Nephron progenitor cell (in vitro differentiated cells): Measurements from ENCODE around the gene C10orf90.
"Not testable (repeated sequence)": the region's sequence is repeated elsewhere in the genome, so short reads cannot be mapped to it uniquely, and the experiment has no call there.

Experiments used
- DNase-seq: peaks from one replicate; pipeline ENCODE4 v3.0.0; 2021
- H3K27ac Mint-ChIP-seq: 2 replicates; pipeline ENCODE4 v1.8.0; 2021; ENCODE audit warnings: mild to moderate bottlenecking, moderate library complexity, mixed read lengths
- H3K27me3 Mint-ChIP-seq: 2 replicates; pipeline ENCODE4 v1.8.0; 2021; ENCODE audit warnings: mild to moderate bottlenecking, low read depth, mixed read lengths; ENCODE audit not compliant: poor library complexity
- H3K36me3 Mint-ChIP-seq: 2 replicates; pipeline ENCODE4 v1.8.0; 2021; ENCODE audit warnings: low read depth, mixed read lengths
- H3K4me1 Mint-ChIP-seq: 2 replicates; pipeline ENCODE4 v1.8.0; 2021; ENCODE audit warnings: mixed read lengths
- H3K4me3 Mint-ChIP-seq: 2 replicates; pipeline ENCODE4 v1.8.0; 2021; ENCODE audit warnings: mild to moderate bottlenecking, moderate library complexity, mixed read lengths
- H3K9me3 Mint-ChIP-seq: 2 replicates; pipeline ENCODE4 v1.8.0; 2021; ENCODE audit warnings: mild to moderate bottlenecking, moderate library complexity, mixed read lengths
- CTCF ChIP-seq: fragments of 200-600 bp; sonication (generic); IDR thresholded peaks from 2 replicates; pipeline ENCODE4 v1.5.0; 2021; ENCODE audit warnings: antibody characterized with exemption

The C10orf90 gene

GRCh38 chr10:126561921-126562680 lies 108.4 kb downstream of the C10orf90 start:
- Mint-ChIP-seq H3K9me3 (no peaks in the 10 kb centered on the region), H3K4me3 (no peak overlapping the region), H3K27me3 (peaks cover 6% of the 10 kb centered on the region), H3K36me3 (no peaks in the 10 kb centered on the region), H3K4me1 (peaks cover 23% of the 10 kb centered on the region), H3K27ac (no peak overlapping the region)
- TF ChIP-seq CTCF: no peak
- DNase-seq: no peak

GRCh38 chr10:126561294-126561920 lies 109.1 kb downstream of the C10orf90 start:
- Mint-ChIP-seq H3K4me3 (no peak overlapping the region), H3K27ac (peak overlapping the region; percentile 4)

GRCh38 chr10:126558881-126559280 lies 111.6 kb downstream of the C10orf90 start:
- Mint-ChIP-seq H3K9me3 (no peaks in the 10 kb centered on the region), H3K4me1 (peaks cover 23% of the 10 kb centered on the region), H3K36me3 (no peaks in the 10 kb centered on the region), H3K4me3 (no peak overlapping the region), H3K27ac (no peak overlapping the region), H3K27me3 (peaks cover 6% of the 10 kb centered on the region)
- no peak for DNase-seq
- TF ChIP-seq CTCF: no peak

More at GRCh38 chr10:126561294-126561920, 109.1 kb downstream of the C10orf90 start:
- H3K36me3 Mint-ChIP-seq: no peaks in the 10 kb centered on the region
- no peak for TF ChIP-seq CTCF
- H3K9me3 Mint-ChIP-seq: no peaks in the 10 kb centered on the region
- peaks cover 3% of the 10 kb centered on the region for H3K27me3 Mint-ChIP-seq
- H3K4me1 Mint-ChIP-seq: peaks cover 23% of the 10 kb centered on the region
- no peak for DNase-seq

- H3K27me3 Mint-ChIP-seq: peaks cover 3% of the 10 kb centered on the region
- no peaks in the 10 kb centered on the region for H3K4me1 Mint-ChIP-seq
- TF ChIP-seq CTCF: no peak
- H3K9me3 Mint-ChIP-seq: no peaks in the 10 kb centered on the region
- H3K4me3 Mint-ChIP-seq: no peak overlapping the region
- no peak for DNase-seq
- no peaks in the 10 kb centered on the region for H3K36me3 Mint-ChIP-seq
- no peak overlapping the region for H3K27ac Mint-ChIP-seq
Measured at GRCh38 chr10:126551202-126551601, 119.3 kb downstream of the C10orf90 start.

GRCh38 chr10:126550586-126550985 lies 119.9 kb downstream of the C10orf90 start:
- not testable (repeated sequence) for H3K27ac Mint-ChIP-seq, H3K36me3 Mint-ChIP-seq, DNase-seq, H3K9me3 Mint-ChIP-seq, H3K4me3 Mint-ChIP-seq, H3K4me1 Mint-ChIP-seq, H3K27me3 Mint-ChIP-seq

GRCh38 chr10:126549344-126549743 lies 121.1 kb downstream of the C10orf90 start:
- no peaks in the 10 kb centered on the region for H3K27me3 Mint-ChIP-seq
- DNase-seq: no peak
- no peak overlapping the region for H3K4me3 Mint-ChIP-seq
- peaks cover 5% of the 10 kb centered on the region for H3K4me1 Mint-ChIP-seq
- H3K27ac Mint-ChIP-seq: no peak overlapping the region
- H3K36me3 Mint-ChIP-seq: no peaks in the 10 kb centered on the region
- H3K9me3 Mint-ChIP-seq: no peaks in the 10 kb centered on the region
- no peak for TF ChIP-seq CTCF
